Measurements from ENCODE around the gene PLXNA2.

- TF ChIP-seq, protein P1, sequence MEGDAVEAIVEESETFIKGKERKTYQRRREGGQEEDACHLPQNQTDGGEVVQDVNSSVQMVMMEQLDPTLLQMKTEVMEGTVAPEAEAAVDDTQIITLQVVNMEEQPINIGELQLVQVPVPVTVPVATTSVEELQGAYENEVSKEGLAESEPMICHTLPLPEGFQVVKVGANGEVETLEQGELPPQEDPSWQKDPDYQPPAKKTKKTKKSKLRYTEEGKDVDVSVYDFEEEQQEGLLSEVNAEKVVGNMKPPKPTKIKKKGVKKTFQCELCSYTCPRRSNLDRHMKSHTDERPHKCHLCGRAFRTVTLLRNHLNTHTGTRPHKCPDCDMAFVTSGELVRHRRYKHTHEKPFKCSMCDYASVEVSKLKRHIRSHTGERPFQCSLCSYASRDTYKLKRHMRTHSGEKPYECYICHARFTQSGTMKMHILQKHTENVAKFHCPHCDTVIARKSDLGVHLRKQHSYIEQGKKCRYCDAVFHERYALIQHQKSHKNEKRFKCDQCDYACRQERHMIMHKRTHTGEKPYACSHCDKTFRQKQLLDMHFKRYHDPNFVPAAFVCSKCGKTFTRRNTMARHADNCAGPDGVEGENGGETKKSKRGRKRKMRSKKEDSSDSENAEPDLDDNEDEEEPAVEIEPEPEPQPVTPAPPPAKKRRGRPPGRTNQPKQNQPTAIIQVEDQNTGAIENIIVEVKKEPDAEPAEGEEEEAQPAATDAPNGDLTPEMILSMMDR (IDR thresholded peaks at IDR 0.05) = no peak
- no peak for TF ChIP-seq POLR2A (IDR thresholded peaks at IDR 0.05)
Observed at GRCh38 chr1:208231881-208232661, 12.1 kb downstream of the PLXNA2 start.

All from vagina (tissue), 2 donors.